ENCODE measurements around the gene SH3GL3.

SH3GL3 gene

DNA sequence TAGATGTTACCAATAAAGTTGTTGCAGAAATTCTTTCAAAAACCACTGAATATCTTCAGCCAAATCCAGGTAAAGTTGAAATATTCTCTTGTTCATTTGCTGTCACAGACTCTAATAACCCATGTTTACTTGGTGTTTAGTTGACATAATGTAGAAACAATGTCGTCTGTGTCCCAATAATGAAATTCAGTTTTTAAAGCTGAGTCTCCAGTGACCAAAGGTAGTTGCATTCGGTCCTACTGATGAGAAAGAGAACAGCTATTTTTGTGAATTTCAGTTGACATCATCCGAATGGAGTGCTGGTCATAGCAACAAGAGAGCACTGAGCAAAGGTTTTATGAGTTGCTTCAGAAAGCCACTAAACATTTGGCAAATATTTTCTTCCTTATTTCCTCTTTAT, 118.0 kb downstream of the SH3GL3 start:
- no peak for DNase-seq (ENCODE audit: low read depth in 2 of 2, low spot score in 1 of 2)

DNA sequence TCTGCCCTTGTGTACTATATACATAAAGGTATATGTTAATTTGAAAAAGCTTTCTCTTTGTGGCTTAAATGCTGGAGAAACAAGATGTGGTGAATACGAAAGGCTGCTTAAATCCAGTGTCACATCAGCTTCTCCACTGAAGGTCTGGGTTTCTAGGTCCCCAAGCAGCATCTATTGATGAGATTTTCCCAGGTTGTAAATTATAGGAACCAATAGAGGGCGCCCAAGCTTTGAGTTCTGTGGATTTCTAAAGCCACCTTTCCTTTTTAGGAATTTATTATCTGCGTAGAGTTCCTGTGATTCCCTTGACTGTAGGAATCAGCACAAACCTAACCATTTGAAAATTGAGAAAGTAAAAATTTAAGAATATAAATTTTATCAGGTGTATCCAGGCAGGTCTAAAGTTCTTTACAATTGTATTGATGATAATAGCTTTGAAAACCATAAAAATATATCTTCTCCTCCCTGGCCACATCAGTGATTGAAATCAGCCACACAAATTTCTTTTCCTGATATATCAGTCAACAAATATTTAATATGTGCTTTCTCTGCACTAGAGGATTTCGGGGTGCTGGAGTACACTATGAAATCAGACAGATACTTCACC, 118.5 kb downstream of the SH3GL3 start:
- no peak for DNase-seq (ENCODE audit: low read depth in 2 of 2, low spot score in 1 of 2)

DNA sequence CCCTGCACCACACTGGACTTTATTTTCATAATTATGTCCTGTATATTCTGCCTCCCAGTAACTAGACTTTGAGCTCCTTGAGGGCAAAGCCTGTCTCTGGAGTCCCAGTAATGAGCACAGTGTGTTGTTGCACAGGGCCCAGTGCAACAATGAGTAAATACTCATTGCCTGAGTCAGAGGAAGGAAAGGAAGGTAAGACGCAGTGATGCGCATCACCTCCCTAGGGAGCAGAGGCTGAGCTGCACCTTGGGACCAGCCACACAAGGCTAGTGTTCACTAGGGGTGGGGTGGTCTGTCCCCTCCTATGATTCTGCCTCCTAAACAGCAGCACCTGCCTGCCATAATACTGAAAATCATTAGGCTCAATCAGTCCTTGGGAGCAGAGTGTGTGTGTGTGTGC, 120.2 kb downstream of the SH3GL3 start:
- DNase-seq (ENCODE audit: low read depth in 2 of 2, low spot score in 1 of 2) = no peak

DNA sequence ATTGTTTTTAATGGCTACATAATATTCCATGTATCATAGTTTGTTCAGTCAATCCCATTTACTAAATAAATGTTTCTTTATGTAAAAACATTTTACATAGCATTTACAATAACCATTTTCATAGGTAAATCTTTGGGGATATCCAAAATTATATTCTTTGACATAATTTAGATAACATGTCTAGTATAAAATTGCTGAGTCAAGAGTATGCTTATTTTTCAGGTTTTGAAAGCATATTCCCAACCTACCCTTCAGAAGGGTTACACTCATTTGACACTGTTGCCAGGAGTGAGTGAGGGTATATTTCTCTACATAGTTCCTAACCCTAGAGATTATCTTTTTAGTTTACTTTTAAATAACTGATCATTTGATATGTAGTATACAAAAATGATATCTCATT, 122.2 kb downstream of the SH3GL3 start:
- no peak for DNase-seq (ENCODE audit: low read depth in 2 of 2, low spot score in 1 of 2)

DNA sequence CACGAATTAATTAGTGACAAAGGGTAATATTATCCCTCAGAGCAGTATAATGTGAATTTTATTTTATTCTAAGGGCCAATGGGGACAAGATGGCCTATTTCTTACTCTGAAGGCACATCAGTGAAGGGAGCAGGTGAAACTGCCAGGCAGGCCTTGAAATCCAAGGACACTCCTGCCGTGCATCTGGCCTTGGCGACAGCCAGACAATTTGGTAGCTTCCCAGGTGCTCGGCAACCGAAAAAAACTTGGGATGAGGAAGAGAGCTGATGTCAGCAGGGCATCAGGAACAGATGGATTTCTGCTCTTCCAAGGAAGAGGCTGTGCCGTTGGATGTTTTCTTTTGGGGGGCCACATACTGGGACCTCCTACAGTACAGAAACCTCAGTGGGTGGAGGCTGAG, 123.6 kb downstream of the SH3GL3 start:
- no peak for DNase-seq (ENCODE audit: low read depth in 2 of 2, low spot score in 1 of 2)

DNA sequence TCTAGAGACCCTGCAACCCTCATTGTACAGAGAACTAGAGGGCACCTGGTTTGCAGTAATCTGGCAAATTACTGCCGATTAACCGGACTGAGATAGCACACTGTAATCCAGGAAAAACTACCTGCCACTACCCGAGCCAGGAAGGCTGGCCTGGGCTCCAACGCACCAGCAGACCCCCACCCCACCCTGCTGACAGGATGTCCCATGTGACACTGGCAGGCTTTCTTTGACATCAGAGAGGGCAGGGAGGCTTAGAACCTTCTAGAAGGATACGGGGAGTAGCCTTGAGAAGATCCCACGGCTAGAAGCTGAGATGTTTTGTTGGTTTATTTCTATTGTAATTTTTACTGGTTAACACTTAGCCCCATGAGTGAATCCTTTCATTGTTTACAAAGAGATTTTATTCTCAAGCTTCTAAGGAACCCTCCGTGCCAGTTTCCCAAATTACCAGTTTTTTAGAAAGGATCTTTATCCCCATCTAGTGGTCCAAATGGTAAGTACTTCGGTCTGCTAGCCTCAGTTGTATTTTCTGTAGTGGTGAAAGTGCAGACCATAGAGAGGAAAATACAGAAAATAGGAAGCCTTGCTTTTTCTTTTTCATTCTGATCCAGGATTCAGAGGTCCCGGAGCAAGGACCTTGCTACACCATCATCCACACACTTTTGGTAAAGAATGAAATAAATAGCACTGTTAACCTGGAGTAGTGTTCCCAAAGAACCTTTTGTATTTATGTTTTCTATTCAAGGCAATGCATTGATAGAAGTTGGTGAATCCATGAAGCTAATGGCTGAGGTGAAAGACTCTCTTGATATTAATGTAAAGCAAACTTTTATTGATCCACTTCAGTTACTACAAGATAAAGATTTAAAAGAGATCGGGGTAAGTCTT, 124.9 kb downstream of the SH3GL3 start:
- DNase-seq (ENCODE audit: low read depth in 2 of 2, low spot score in 1 of 2) = no peak

DNA sequence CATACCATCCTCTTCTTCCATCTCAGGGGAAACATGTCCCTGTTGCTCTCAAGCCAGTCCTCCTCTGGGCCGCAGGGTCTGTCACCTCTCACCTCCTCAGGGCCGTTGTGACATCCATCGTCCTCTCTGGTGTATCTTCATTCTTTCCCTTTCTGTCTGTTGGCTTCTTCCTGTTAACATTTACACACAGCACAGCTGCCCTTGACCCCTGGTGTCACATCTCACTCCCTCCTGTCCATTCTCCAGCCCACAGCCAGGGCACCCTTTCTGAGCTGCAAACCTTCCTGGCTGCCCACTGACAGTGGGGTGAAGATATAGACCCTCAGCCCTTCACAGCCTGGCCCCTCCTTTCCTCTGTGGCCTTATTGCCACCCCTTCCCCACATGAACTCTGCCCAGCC, 127.2 kb downstream of the SH3GL3 start:
- no peak for DNase-seq (ENCODE audit: low read depth in 2 of 2, low spot score in 1 of 2)

DNA sequence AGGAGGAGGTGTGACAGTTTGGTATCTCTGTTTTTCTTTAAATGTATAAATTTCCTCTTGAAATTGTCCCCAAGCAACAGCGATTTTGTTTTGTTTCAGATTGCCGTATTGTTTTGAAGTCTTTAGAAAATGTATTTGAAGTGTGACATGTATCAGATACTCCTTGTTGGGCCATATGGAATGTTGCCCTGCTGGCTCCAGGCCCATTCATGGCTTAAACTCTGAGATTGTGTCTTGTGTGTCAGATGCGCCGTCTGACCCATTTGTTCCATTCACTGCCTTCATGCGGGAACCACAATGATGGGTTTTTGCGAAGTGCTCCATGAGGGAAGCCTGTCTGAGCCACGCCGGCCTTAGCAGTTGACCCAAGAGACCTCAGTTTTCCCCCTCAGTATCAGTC, 131.6 kb downstream of the SH3GL3 start:
- DNase-seq (ENCODE audit: low read depth in 2 of 2, low spot score in 1 of 2) = no peak

DNA sequence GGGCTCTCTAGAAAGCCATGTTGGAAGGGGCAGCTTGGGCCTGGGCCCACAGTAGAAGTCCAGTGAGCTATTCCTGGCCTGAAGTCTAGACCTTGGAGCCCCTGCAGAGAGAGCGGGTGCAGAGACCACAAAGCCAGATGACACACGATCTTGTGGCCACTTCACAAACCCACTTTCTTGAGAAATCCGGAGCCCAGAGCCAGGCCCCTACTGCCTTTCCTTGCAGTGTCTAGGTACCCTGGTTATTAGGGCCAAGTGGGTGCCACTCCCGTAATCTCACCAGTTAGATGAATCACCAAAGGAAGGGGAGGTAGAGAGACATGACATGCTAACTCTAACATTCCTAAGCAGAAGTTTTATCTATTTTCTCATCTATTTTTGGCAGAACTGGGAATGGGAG, 134.2 kb downstream of the SH3GL3 start:
- no peak for DNase-seq (ENCODE audit: low read depth in 2 of 2, low spot score in 1 of 2)

DNA sequence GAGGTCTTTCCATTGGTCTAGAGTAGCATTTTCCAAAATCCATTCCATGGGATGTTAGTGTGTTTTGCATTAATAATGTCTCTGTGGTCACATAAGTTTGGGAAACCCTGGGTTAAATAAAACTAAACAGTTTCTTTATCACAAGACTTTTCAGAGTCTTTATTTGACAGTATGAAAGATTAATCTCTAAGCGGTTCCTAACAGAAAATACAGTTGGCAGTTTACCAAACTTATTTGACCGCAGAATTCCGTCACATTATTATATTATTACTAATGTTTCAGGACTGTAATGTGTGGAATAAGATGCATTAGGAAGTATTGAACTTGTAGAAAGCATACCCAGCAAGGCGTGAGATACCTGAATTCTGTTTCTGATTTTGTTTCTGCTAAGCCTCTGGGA, 135.2 kb downstream of the SH3GL3 start:
- no peak for DNase-seq (ENCODE audit: low read depth in 2 of 2, low spot score in 1 of 2)

DNA sequence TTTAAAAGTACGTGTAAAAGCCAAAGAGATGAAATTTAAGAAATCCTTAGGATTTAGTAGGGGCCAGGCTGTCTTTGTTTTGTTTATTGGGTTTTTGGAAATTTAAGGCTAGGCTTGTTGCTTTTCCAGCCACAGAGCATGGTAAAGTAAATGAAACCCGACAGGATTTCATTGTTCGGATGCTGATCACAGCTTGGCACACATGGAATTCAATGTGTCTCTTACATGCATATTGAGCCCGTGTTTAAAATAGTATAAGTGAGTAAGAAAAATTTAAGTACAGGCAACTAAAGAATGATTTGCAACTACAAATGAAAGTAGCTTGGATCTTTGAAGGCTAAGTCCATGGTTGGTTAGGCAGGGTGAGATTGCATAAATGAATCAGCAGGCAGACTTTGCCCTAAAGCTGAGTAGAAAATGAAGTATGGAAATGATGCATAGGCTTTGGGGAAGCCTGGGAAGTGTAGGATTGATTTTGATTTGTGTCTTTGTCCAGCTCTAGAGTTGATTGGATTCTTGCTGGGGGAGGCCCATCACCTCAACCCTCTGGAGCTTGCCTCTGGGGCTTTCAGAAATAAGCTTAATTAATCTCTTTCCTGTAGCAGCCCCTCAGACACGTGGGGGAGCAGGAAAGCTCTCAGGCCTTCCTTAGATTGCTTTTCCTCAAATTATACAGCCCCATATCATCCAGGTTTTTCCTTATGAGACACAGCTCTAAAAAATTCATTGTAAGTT, 138.6 kb downstream of the SH3GL3 start:
- no peak for DNase-seq (ENCODE audit: low read depth in 2 of 2, low spot score in 1 of 2)

DNA sequence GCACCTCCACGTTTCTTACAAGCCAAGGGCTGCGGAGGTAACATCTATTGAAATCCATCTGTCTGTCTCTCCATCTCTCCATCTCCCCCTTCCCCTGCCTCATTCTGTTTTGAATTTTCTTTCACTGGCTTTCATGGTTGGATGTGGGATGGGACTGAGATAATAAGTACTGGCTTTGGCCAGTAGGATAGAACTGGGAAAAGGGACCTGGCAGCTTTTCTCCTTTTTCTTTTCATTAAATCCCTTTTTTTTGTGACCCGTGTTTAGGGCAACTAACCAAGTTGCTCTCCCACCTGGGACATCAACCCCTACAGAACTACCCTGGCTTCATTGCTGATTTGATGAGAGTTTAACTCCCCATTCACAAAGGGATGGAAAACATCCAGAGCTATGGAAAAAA, 139.9 kb downstream of the SH3GL3 start:
- no peak for DNase-seq (ENCODE audit: low read depth in 2 of 2, low spot score in 1 of 2)

DNA sequence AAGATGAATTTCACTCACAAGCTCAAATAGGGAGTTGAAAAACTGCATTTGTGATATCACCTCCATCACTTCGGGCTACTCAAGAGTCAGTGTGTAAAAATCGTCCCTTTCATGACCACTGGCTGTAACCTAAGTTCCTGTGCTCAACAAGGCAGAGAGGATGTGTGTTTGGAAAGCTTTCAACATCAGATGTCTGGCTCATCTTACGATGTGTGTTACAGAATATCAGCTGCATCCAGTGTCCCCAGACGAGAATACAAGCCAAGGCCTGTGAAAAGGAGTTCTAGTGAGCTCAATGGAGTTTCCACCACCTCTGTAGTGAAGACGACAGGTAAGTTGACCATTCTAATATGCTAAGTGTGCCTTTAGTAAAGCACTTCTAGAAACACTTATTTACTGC, 141.3 kb downstream of the SH3GL3 start:
- no peak for DNase-seq (ENCODE audit: low read depth in 2 of 2, low spot score in 1 of 2)

DNA sequence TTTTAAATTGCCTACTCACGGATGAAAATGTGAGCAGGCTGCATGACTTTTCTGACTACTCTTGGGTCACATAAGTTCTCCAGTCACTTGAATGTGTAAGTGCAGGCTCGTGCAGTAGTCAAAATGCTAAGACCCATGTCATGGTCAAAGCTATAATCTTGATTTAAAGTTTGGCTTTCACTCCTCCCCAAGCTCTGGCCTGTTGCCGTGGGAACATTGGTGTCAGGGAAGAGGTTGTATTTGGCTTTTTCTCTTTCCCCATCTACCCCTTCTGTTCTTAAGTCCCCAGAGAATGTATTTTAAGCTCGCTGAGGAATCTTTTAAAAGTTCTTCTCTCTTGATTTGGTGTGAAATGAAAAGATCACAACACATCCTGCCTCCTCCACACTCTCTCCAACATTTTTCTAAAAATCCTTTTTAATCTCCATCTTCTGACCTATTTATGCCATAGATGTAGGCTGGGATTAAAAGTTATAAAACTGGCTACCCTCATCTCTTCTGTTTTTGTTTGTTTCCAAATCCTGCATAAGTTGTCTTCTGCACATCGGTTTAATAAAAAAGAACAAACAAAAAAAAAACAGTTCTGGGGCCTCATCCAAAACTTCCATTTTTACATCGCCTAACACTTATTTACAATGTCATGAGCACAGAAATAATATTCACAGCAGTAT, 145.4 kb downstream of the SH3GL3 start:
- DNase-seq (ENCODE audit: low read depth in 2 of 2, low spot score in 1 of 2) = no peak

DNA sequence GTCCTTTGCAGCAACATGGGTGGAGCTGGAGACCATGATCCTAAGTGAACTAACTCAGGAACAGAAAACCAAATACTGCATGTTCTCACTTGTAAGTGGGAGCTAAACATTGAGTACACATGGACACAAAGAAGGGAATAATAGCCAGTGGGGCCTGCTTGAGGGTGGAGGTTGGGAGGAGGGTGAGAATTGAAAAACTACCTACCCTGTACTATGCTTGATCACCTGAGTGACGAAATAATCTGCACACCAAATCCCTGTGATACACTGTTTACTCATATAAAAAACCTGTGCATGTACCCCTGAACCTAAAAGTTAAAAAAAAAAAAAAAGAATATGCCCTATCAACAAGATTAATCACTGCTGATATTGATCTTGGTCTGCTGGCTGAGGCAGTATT, 148.1 kb downstream of the SH3GL3 start:
- DNase-seq (ENCODE audit: low read depth in 2 of 2, low spot score in 1 of 2) = no peak

DNA sequence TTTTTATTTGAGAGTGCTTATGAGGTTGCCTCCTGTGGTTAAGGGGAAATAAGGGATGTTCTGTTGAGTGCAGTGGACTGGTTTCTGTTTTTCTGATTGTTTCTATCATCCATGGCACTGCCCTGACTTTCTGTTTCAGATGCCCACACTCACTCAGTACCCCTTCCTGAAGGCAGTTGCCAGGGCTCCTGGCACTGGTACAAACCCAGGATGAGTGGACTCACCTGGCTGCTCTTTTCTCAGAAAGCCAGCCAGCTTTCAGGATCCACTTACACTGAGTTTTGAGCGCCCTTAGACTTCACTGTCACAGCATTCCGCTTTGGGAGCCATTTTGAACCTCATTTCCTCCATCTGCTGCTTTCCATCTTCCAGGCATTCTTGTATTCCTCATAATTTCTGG, 150.9 kb downstream of the SH3GL3 start:
- DNase-seq (ENCODE audit: low read depth in 2 of 2, low spot score in 1 of 2) = no peak

DNA sequence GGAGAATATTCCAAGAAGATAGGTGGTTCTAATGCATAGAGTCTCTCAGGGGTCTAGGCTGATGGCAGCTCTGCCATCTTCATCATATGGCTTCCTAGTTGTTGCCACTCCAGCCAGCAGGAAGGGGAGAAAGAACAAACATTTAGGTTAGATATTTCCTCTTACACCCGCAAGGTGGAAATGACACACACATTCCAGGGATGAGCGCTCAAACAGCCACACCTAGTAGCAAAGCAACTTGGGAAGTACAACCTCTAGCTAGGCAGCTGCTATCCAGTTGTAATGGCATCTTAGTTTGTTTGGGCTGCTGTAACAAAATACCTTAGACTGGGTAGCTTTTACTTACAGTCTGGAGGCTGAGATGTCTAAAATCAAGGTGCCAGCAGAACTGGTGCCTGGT, 154.9 kb downstream of the SH3GL3 start:
- no peak for DNase-seq (ENCODE audit: low read depth in 2 of 2, low spot score in 1 of 2)

DNA sequence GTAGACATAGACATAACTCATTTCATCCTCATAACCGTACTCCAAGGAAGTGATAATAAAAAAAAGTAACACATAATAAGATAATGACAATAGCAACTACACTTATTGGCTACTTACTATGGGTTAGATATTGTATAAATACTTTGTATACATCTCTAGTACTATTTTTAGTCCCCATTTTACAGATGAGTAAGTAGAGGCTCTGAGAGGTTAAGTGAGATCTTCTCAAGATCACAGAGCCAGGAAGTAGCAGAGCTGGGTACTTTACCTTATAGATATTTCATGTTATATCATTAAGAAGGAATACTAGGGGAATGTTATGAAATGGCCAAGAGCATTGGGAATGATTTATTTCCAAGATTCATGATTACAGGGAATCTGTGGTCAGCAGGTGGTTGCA, 157.4 kb downstream of the SH3GL3 start:
- no peak for DNase-seq (ENCODE audit: low read depth in 2 of 2, low spot score in 1 of 2)

DNA sequence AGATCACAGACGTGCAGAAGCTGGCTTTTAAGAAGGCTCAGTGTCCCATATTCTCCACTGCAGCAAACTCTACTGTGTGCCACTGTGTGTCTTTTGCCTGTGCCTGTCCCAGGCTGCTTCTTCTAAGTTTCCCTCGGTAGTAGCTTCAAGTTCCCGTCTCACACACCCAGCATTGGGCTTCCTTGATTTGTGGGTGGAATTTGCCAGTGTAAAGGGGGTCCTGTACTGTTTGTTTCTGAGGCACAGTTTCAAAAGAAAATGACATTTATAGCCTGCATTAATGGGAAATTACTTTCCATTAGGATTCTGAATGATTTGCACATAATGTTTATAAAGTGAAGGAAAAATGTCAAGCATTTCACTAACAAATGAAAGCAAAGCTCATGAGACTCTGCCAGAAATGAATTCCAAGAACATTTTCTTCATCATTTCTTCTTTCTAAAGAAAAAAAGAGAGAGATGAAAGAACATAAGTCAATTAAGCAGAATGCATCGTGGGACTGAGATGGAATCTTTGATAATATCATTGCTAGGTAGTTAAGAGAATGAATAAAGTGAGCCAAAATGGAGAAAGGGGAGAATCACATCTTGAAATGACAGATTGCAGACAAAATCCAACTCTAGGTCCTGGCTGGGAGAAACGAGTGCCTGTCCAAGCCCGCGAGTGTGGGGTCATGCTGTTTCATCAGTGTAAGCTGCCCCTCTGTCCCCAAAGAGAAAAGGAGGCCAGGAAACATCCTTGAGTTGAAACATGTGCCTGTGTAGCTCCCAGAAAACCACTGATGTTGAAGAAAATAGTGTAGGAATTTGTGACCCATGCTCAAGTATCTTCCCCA, 158.2 kb downstream of the SH3GL3 start:
- no peak for DNase-seq (ENCODE audit: low read depth in 2 of 2, low spot score in 1 of 2)

DNA sequence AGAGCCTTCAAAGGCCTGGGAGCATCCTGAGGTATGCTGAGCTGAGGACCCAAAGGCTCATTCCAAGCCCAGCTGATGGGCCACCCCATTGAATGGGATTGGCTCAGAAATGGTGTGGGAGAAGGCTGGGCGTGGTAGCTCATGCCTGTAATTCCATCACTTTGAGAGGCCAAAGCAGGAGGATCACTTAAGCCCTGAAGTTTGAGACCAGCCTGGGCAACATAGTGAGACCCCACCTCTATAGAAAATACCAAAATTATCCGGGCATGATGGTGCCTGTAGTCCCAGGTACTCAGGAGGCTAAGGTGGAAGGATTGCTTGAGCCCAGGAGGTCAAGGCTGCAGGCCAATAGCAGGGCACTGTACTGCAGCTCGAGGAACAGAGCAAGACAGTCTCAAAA, 163.0 kb downstream of the SH3GL3 start:
- DNase-seq (ENCODE audit: low read depth in 2 of 2, low spot score in 1 of 2) = no peak

Measured in stimulated activated CD8-positive, alpha-beta memory T cell treated with anti-CD3 and anti-CD28 coated beads, Interleukin-4, amount 100 ng/mL, for 4 hours (primary cell).